HG02973 (cell line): ENCODE data around the gene EPS15.

Source experiments
- ATAC-seq: cut with Tn5 transposase; IDR thresholded peaks from one replicate; pipeline ENCODE4 v1.9.1; 2021; ENCODE audit warnings: moderate library complexity; ENCODE audit not compliant: unreplicated experiment

Gene EPS15

GRCh38 chr1:51322417-51323101, 196.5 kb downstream of the EPS15 start:
- ATAC-seq: no peak

- no peak for ATAC-seq
These were observed 197.2 kb downstream of the EPS15 start for GRCh38 chr1:51321924-51322280.

- no peak for ATAC-seq
These were observed 197.8 kb downstream of the EPS15 start for GRCh38 chr1:51320967-51321923.

GRCh38 chr1:51317798-51318197, 201.3 kb downstream of the EPS15 start:
- no peak for ATAC-seq

GRCh38 chr1:51316846-51317120, 202.3 kb downstream of the EPS15 start:
- no peak for ATAC-seq

GRCh38 chr1:51316113-51316845, 202.8 kb downstream of the EPS15 start:
- no peak for ATAC-seq

- no peak for ATAC-seq
These were observed 204.1 kb downstream of the EPS15 start for GRCh38 chr1:51314974-51315373.

GRCh38 chr1:51313961-51314777, 204.9 kb downstream of the EPS15 start:
- no peak for ATAC-seq

- ATAC-seq: no peak
These were observed 205.7 kb downstream of the EPS15 start for GRCh38 chr1:51313268-51313852.

- ATAC-seq: no peak
These were observed 206.3 kb downstream of the EPS15 start for GRCh38 chr1:51312718-51313117.

GRCh38 chr1:51311826-51312225, 207.2 kb downstream of the EPS15 start:
- no peak for ATAC-seq

- no peak for ATAC-seq
These were observed 208.0 kb downstream of the EPS15 start for GRCh38 chr1:51310871-51311613.

- ATAC-seq: no peak
These were observed 209.8 kb downstream of the EPS15 start for GRCh38 chr1:51309291-51309690.

- ATAC-seq: no peak
These were observed 210.4 kb downstream of the EPS15 start for GRCh38 chr1:51308636-51309035.

- no peak for ATAC-seq
These were observed 212.1 kb downstream of the EPS15 start for GRCh38 chr1:51306950-51307349.

GRCh38 chr1:51305371-51305823, 213.7 kb downstream of the EPS15 start:
- no peak for ATAC-seq

GRCh38 chr1:51304360-51304759, 214.7 kb downstream of the EPS15 start:
- no peak for ATAC-seq
